ENCODE data around the gene PTPRN2.

PTPRN2 gene

DNA sequence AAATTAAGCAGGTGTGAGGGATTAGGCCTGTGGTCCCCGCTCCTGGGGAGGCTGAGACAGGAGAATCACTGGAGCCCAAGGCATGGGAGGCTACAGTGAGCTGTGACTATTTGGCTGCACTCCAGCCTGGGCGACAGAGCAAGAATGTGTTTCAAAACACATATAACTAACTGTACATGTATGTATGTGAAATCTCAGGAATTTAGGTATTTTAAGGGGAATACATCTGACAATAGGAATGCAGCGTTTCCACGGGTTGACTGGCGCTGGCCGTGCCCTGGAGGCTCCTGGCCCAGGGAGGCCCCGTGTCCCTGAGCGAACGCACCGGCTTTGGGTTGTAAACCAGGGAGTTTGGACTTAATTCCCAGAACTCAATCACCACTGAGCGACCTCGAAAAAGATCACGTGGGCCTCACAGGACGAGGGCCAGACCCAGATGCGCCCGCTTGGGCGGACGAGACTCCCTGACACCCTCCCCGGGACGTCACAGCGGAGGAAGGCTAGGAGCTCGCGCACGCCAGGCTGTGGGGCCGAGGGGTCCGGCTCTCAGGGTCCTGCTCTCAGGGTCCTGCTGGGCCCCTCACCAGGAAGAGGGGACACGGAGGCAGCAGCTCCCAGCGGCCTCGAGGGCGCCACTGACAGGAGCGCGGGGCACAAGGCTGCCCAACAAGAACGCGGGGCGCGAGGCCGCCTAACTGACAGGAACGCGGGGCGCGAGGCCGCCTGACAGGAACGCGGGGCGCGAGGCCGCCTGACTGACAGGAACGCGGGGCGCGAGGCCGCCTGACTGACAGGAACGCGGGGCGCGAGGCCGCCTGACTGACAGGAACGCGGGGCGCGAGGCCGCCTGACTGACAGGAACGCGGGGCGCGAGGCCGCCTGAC is 18.4 kb downstream of the PTPRN2 start:
- Histone ChIP-seq H3K4me3 (ENCODE audit: low read depth in 1 of 5, low read length in 5 of 5) (no peak overlapping the region), H3K9ac (ENCODE audit: low read length in 5 of 5) (no peak overlapping the region), H3K36me3 (ENCODE audit: control insufficient read depth in 5 of 5, insufficient read depth in 5 of 5, low read length in 5 of 5) (no peaks in the 10 kb centered on the region), H3K4me1 (ENCODE audit: control insufficient read depth in 5 of 5, insufficient read depth in 5 of 5, low read length in 5 of 5) (peaks cover 0 to 4% (median 0%) of the 10 kb centered on the region in 5 donors), H3K27ac (ENCODE audit: low read depth, low read length) (no peak overlapping the region), H3K27me3 (ENCODE audit: control insufficient read depth in 5 of 5, insufficient read depth in 4 of 5, low read length in 5 of 5) (peaks cover 21 to 32% (median 24%) of the 10 kb centered on the region in 5 donors), H3K9me3 (ENCODE audit: control insufficient read depth in 5 of 5, low read length in 5 of 5) (no peaks in the 10 kb centered on the region)

DNA sequence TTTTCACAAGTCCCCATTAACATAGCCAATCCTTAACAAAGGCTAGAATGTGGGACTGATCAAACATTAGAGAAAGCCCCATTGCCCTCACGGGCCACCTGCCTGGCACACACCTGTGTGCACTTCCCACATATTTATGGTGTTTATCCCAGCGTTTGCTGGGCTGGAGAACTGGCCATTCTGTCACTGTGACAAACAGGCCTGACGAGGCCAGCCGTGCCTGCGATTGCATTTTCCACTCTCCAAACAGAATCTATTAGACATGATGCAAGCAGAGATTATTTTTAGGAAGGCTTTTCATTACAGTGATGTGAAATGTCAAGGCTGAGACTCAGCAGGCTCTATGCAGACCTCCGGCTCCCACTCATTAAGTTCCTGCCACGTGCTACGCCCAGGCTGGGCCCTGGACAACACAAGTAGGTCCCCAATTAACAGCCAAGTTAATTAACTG is 20.4 kb downstream of the PTPRN2 start:
- Histone ChIP-seq H3K9ac (ENCODE audit: low read length in 5 of 5) (no peak overlapping the region), H3K27me3 (ENCODE audit: control insufficient read depth in 5 of 5, insufficient read depth in 4 of 5, low read length in 5 of 5) (peaks cover 21 to 35% (median 24%) of the 10 kb centered on the region in 5 donors), H3K4me1 (ENCODE audit: control insufficient read depth in 5 of 5, insufficient read depth in 5 of 5, low read length in 5 of 5) (peaks cover 0 to 4% (median 0%) of the 10 kb centered on the region in 5 donors), H3K27ac (ENCODE audit: low read depth, low read length) (no peak overlapping the region), H3K9me3 (ENCODE audit: control insufficient read depth in 5 of 5, low read length in 5 of 5) (no peaks in the 10 kb centered on the region), H3K4me3 (ENCODE audit: low read depth in 1 of 5, low read length in 5 of 5) (no peak overlapping the region), H3K36me3 (ENCODE audit: control insufficient read depth in 5 of 5, insufficient read depth in 5 of 5, low read length in 5 of 5) (no peaks in the 10 kb centered on the region)

DNA sequence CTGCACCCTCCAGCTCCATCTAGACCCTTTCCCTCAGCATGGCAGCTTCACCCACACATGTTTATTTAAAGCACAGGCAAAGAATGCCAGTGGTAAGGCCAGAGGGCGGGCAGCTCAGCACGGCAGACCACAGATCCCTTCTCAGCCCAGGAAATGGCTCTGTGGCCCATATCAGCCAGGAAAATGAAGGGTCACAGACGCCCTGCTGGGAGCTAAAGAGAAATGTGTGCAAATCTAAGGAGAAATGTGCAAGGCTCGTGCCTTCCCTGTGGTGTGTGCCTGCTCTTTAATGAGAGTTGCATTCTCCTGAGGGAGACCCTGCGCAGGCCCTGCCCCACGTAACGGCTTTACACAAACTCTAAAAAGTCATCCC is 23.0 kb downstream of the PTPRN2 start:
- H3K27me3 ChIP-seq (ENCODE audit: control insufficient read depth in 5 of 5, insufficient read depth in 4 of 5, low read length in 5 of 5): peaks cover 12 to 28% (median 19%) of the 10 kb centered on the region in 5 donors
- H3K4me1 ChIP-seq (ENCODE audit: control insufficient read depth in 5 of 5, insufficient read depth in 5 of 5, low read length in 5 of 5): peaks cover 0 to 4% (median 0%) of the 10 kb centered on the region in 5 donors
- no peaks in the 10 kb centered on the region for H3K36me3 ChIP-seq (ENCODE audit: control insufficient read depth in 5 of 5, insufficient read depth in 5 of 5, low read length in 5 of 5)
- no peak overlapping the region for H3K27ac ChIP-seq (ENCODE audit: low read depth, low read length)
- H3K9ac ChIP-seq (ENCODE audit: low read length in 5 of 5): no peak overlapping the region
- no peaks in the 10 kb centered on the region for H3K9me3 ChIP-seq (ENCODE audit: control insufficient read depth in 5 of 5, low read length in 5 of 5)
- no peak overlapping the region for H3K4me3 ChIP-seq (ENCODE audit: low read depth in 1 of 5, low read length in 5 of 5)

DNA sequence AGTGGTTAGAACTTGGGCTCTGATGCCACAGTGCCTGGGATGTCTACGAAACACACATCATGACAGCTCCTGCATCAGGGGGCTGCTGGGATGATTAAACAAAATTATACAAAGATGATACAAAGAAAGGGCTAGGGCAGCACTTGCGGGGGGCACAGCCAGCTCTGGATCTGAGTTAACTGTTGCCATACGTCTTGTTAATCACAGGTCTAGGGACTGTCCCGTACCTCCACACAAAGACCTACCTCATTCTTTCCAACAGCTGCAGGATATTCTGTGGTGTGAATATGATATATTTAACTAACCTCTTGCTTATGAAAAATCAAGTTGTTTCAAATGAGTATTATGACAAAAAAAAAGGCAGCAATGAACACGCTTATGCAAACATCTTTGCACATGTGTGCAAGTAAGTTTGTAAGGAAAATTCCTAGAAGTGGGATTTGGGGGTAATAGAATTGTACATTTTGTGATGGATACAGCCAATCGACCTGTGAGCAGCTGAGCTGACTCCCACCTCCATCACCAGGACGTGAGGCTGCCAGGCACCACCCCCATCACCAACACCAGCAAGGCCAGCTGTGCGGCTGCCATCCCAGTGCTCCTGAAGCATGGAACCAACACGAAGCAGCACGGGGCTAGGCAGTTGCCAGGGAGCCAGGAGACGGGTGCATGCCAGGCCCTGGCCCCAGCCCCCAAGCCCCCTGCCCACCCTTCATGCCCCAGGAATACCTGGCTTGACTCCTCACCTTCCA is 23.5 kb downstream of the PTPRN2 start:
- H3K36me3 ChIP-seq (ENCODE audit: control insufficient read depth in 5 of 5, insufficient read depth in 5 of 5, low read length in 5 of 5): no peaks in the 10 kb centered on the region
- H3K4me3 ChIP-seq (ENCODE audit: low read depth in 1 of 5, low read length in 5 of 5): no peak overlapping the region
- peaks cover 0 to 4% (median 0%) of the 10 kb centered on the region in 5 donors for H3K4me1 ChIP-seq (ENCODE audit: control insufficient read depth in 5 of 5, insufficient read depth in 5 of 5, low read length in 5 of 5)
- H3K9ac ChIP-seq (ENCODE audit: low read length in 5 of 5): no peak overlapping the region
- peaks cover 9 to 26% (median 16%) of the 10 kb centered on the region in 5 donors for H3K27me3 ChIP-seq (ENCODE audit: control insufficient read depth in 5 of 5, insufficient read depth in 4 of 5, low read length in 5 of 5)
- H3K9me3 ChIP-seq (ENCODE audit: control insufficient read depth in 5 of 5, low read length in 5 of 5): no peaks in the 10 kb centered on the region
- no peak overlapping the region for H3K27ac ChIP-seq (ENCODE audit: low read depth, low read length)

DNA sequence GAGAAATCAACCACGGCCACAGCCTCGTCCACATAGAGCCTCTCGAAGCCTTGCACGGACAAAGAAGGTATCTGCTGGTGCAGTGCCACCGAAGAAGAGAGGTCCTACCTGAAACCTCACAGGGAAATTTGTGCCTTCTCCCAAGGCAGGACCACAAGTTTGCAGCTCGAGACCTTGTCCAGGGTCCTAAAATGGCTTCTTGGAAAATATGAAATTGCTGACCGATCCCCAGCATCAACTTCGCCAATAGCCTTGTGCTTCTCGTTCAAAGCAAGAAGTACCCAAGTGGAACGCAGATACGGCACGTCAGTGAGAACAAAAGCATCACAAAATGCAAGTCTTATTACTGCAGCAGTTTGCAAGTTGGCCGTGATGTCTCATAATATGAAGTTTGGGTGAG is 24.6 kb downstream of the PTPRN2 start:
- Histone ChIP-seq H3K4me1 (ENCODE audit: control insufficient read depth in 5 of 5, insufficient read depth in 5 of 5, low read length in 5 of 5) (peaks cover 0 to 4% (median 0%) of the 10 kb centered on the region in 5 donors), H3K27ac (ENCODE audit: low read depth, low read length) (no peak overlapping the region), H3K9ac (ENCODE audit: low read length in 5 of 5) (no peak overlapping the region), H3K36me3 (ENCODE audit: control insufficient read depth in 5 of 5, insufficient read depth in 5 of 5, low read length in 5 of 5) (no peaks in the 10 kb centered on the region), H3K9me3 (ENCODE audit: control insufficient read depth in 5 of 5, low read length in 5 of 5) (no peaks in the 10 kb centered on the region), H3K27me3 (ENCODE audit: control insufficient read depth in 5 of 5, insufficient read depth in 4 of 5, low read length in 5 of 5) (peaks cover 5 to 21% (median 12%) of the 10 kb centered on the region in 5 donors), H3K4me3 (ENCODE audit: low read depth in 1 of 5, low read length in 5 of 5) (no peak overlapping the region)

DNA sequence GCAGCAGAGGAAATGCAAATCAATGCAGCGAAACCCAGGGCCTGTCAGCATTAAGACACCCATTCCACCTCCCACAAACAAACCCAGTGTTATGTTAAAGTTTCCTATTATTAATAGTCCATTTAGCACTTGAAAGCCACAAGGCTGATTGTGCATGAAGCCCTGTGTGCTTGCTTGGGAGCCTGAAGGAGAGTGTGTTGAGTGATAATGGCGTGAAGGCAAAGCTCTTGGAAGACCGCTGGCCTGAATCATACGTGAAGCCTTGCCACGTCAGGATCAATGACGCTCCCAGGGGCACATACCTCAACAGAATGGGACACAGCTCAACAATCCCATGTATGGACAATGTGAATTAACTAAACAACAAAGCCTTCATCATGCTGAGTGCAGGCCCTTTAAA is 25.1 kb downstream of the PTPRN2 start:
- no peak overlapping the region for H3K27ac ChIP-seq (ENCODE audit: low read depth, low read length)
- no peak overlapping the region for H3K4me3 ChIP-seq (ENCODE audit: low read depth in 1 of 5, low read length in 5 of 5)
- H3K36me3 ChIP-seq (ENCODE audit: control insufficient read depth in 5 of 5, insufficient read depth in 5 of 5, low read length in 5 of 5): no peaks in the 10 kb centered on the region
- peaks cover 0 to 4% (median 0%) of the 10 kb centered on the region in 5 donors for H3K4me1 ChIP-seq (ENCODE audit: control insufficient read depth in 5 of 5, insufficient read depth in 5 of 5, low read length in 5 of 5)
- no peaks in the 10 kb centered on the region for H3K9me3 ChIP-seq (ENCODE audit: control insufficient read depth in 5 of 5, low read length in 5 of 5)
- H3K27me3 ChIP-seq (ENCODE audit: control insufficient read depth in 5 of 5, insufficient read depth in 4 of 5, low read length in 5 of 5): peaks cover 5 to 17% (median 10%) of the 10 kb centered on the region in 5 donors
- no peak overlapping the region for H3K9ac ChIP-seq (ENCODE audit: low read length in 5 of 5)

DNA sequence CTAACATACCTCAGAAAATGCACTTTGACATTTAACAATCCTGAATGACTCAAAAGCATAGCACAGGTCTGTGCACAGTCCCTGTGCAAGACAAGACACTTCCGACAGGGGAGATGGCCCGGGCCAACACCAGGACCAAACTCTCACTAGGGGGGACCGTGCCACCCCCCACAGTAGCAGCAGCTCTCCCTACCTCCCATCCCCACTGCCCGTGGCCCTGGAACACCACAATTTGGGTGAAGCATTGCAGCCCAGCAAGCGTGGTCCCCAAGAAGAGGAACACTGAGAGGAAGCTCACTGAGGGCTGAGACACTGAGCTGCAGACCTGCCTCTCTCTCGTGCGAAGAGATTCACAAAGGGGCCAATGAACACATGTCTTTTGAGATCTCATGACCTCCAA is 26.0 kb downstream of the PTPRN2 start:
- Histone ChIP-seq H3K36me3 (ENCODE audit: control insufficient read depth in 5 of 5, insufficient read depth in 5 of 5, low read length in 5 of 5) (no peaks in the 10 kb centered on the region), H3K4me3 (ENCODE audit: low read depth in 1 of 5, low read length in 5 of 5) (no peak overlapping the region), H3K27ac (ENCODE audit: low read depth, low read length) (no peak overlapping the region), H3K9ac (ENCODE audit: low read length in 5 of 5) (no peak overlapping the region), H3K4me1 (ENCODE audit: control insufficient read depth in 5 of 5, insufficient read depth in 5 of 5, low read length in 5 of 5) (peaks cover 0 to 10% (median 0%) of the 10 kb centered on the region in 5 donors), H3K9me3 (ENCODE audit: control insufficient read depth in 5 of 5, low read length in 5 of 5) (no peaks in the 10 kb centered on the region), H3K27me3 (ENCODE audit: control insufficient read depth in 5 of 5, insufficient read depth in 4 of 5, low read length in 5 of 5) (peaks cover 0 to 15% (median 12%) of the 10 kb centered on the region in 5 donors)

DNA sequence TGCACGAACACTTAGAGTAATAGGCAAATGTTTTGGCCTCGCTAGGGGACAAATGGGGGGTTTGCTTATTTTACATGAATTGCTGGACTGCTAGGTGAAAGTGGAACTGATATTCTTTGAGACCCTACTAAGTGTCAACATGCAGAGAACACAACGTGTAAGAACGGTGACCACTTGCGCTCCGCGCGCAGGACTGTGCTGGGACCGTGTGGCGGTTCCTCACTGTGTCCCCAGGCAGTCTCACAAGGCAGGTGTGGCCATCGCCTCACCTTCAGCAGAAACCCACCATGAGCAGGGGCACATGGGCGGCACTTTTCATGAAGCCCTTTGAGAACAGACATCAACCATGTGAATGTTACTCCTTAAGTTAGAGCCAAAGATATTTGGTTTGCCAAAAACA is 27.2 kb downstream of the PTPRN2 start:
- H3K4me3 ChIP-seq (ENCODE audit: low read depth in 1 of 5, low read length in 5 of 5): no peak overlapping the region
- H3K27me3 ChIP-seq (ENCODE audit: control insufficient read depth in 5 of 5, insufficient read depth in 4 of 5, low read length in 5 of 5): peaks cover 0 to 13% (median 11%) of the 10 kb centered on the region in 5 donors
- no peaks in the 10 kb centered on the region for H3K9me3 ChIP-seq (ENCODE audit: control insufficient read depth in 5 of 5, low read length in 5 of 5)
- no peak overlapping the region for H3K9ac ChIP-seq (ENCODE audit: low read length in 5 of 5)
- H3K27ac ChIP-seq (ENCODE audit: low read depth, low read length): no peak overlapping the region
- H3K36me3 ChIP-seq (ENCODE audit: control insufficient read depth in 5 of 5, insufficient read depth in 5 of 5, low read length in 5 of 5): no peaks in the 10 kb centered on the region
- H3K4me1 ChIP-seq (ENCODE audit: control insufficient read depth in 5 of 5, insufficient read depth in 5 of 5, low read length in 5 of 5): peaks cover 0 to 9% (median 0%) of the 10 kb centered on the region in 5 donors

DNA sequence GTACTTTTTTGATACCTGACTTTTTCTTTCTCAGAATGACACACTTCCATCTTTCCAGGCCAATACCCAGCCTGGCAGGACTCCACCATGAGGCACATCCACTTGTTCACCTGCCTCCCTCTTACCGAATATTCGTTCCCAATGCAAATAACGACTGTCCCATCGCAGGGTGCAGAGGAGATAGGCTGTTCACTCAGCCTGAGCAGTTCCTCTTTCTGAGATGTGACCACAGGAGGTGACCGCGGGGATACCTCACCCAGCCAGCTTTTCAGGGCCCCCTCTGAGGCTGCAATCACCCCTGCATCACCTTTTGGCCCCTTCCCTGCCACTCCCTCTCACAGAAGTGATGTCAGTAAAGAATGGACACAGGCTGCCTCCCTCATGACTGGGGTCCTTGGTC is 28.3 kb downstream of the PTPRN2 start:
- Histone ChIP-seq H3K27me3 (ENCODE audit: control insufficient read depth in 5 of 5, insufficient read depth in 4 of 5, low read length in 5 of 5) (peaks cover 0 to 11% (median 7%) of the 10 kb centered on the region in 5 donors), H3K9ac (ENCODE audit: low read length in 5 of 5) (no peak overlapping the region), H3K4me3 (ENCODE audit: low read depth in 1 of 5, low read length in 5 of 5) (no peak overlapping the region), H3K36me3 (ENCODE audit: control insufficient read depth in 5 of 5, insufficient read depth in 5 of 5, low read length in 5 of 5) (no peaks in the 10 kb centered on the region), H3K9me3 (ENCODE audit: control insufficient read depth in 5 of 5, low read length in 5 of 5) (peaks cover 0 to 3% (median 0%) of the 10 kb centered on the region in 5 donors), H3K4me1 (ENCODE audit: control insufficient read depth in 5 of 5, insufficient read depth in 5 of 5, low read length in 5 of 5) (peaks cover 0 to 7% (median 0%) of the 10 kb centered on the region in 5 donors), H3K27ac (ENCODE audit: low read depth, low read length) (no peak overlapping the region)

DNA sequence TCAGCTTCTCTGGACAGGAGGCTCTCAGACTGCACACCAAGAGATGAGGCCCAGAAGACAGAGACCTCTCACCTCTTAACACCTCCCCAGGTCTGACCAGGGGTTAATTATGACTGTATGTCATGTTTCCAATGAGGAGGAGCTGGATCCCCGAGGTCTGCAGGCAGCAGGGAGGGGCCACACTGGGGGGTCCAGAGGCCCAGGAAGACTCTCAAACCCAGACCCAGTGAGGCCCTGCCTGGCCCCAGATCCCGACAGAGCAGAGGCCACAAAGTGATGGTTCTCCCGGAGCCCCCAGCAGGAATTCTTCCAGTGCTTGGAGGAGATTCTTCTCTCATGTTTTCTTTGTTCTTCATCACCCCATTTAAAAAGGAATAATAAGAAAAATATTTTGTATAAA is 28.8 kb downstream of the PTPRN2 start:
- H3K36me3 ChIP-seq (ENCODE audit: control insufficient read depth in 5 of 5, insufficient read depth in 5 of 5, low read length in 5 of 5): no peaks in the 10 kb centered on the region
- H3K9ac ChIP-seq (ENCODE audit: low read length in 5 of 5): no peak overlapping the region
- H3K4me1 ChIP-seq (ENCODE audit: control insufficient read depth in 5 of 5, insufficient read depth in 5 of 5, low read length in 5 of 5): peaks cover 0 to 7% (median 0%) of the 10 kb centered on the region in 5 donors
- no peak overlapping the region for H3K27ac ChIP-seq (ENCODE audit: low read depth, low read length)
- peaks cover under 1 to 11% (median 7%) of the 10 kb centered on the region in 5 donors for H3K27me3 ChIP-seq (ENCODE audit: control insufficient read depth in 5 of 5, insufficient read depth in 4 of 5, low read length in 5 of 5)
- H3K9me3 ChIP-seq (ENCODE audit: control insufficient read depth in 5 of 5, low read length in 5 of 5): peaks cover 0 to 3% (median 0%) of the 10 kb centered on the region in 5 donors
- no peak overlapping the region for H3K4me3 ChIP-seq (ENCODE audit: low read depth in 1 of 5, low read length in 5 of 5)
